OCI-LY7 (cell line): Measurements from ENCODE around the gene APIP. TPM values are rescaled to one million over a fixed set of nuclear protein-coding genes. Genes with fewer than 3 reads are reported as not detected.

Source experiments
- BruUV-seq: library from RNA; stranded (reverse); fragments of 400-500 nt; replicated peaks from 2 replicates; lab custom pipeline; 2021; lab: Mats Ljungman, UMichigan
- CTCF ChIA-PET: fragments of 300-600 bp; sonication (Branson Sonifier 250); formaldehyde crosslinking; loops from one replicate; lab custom pipeline; 2022; ENCODE audit warnings: antibody characterized with exemption; ENCODE audit not compliant: unreplicated experiment; lab: Charles Lee
- POLR2A ChIA-PET: fragments of 300-600 bp; sonication (Branson Sonifier 250); formaldehyde crosslinking; loops from one replicate; lab custom pipeline; 2022; ENCODE audit warnings: antibody characterized with exemption; lab: Charles Lee
- DNase-seq: peaks from one replicate; pipeline ENCODE4 v3.0.0-alpha.2; 2015; ENCODE audit warnings: low spot score
- H2AFZ ChIP-seq: fragments of 200-600 bp; sonication (generic), shearing (Covaris generic); 2 replicates; pipeline ENCODE4 v1.6.1; 2014; ENCODE audit warnings: mild to moderate bottlenecking, antibody characterized with exemption, low read length, moderate library complexity
- H3K27ac ChIP-seq: fragments of 200-600 bp; sonication (generic); 2 replicates; pipeline ENCODE4 v1.5.1; 2014; ENCODE audit warnings: mixed run types, low read depth, mild to moderate bottlenecking, moderate library complexity, low read length, inconsistent platforms; ENCODE audit not compliant: poor library complexity, severe bottlenecking
- H3K36me3 ChIP-seq: fragments of 200-600 bp; sonication (generic); 2 replicates; pipeline ENCODE4 v1.6.1; 2014; ENCODE audit warnings: mild to moderate bottlenecking, antibody characterized with exemption, low read length, moderate library complexity, mixed read lengths; ENCODE audit not compliant: insufficient read depth
- H3K4me1 ChIP-seq: fragments of 200-600 bp; sonication (generic); 2 replicates; pipeline ENCODE4 v1.5.1; 2014; ENCODE audit warnings: mild to moderate bottlenecking, low read length; ENCODE audit not compliant: insufficient read depth, poor library complexity, severe bottlenecking
- H3K4me2 ChIP-seq: fragments of 200-600 bp; sonication (generic); 2 replicates; pipeline ENCODE4 v1.6.1; 2014; ENCODE audit warnings: mild to moderate bottlenecking, low read length
- H3K4me3 ChIP-seq: fragments of 200-600 bp; sonication (generic); 2 replicates; pipeline ENCODE4 v1.5.1; 2014; ENCODE audit warnings: mild to moderate bottlenecking, low read depth, low read length; ENCODE audit not compliant: poor library complexity, severe bottlenecking
- H3K79me2 ChIP-seq: fragments of 200-600 bp; sonication (generic); 2 replicates; pipeline ENCODE4 v1.6.1; 2016; ENCODE audit warnings: low read depth, mild to moderate bottlenecking, low read length, moderate library complexity, mixed read lengths; ENCODE audit not compliant: insufficient read depth
- H3K9me2 ChIP-seq: fragments of 200-600 bp; sonication (generic); 2 replicates; pipeline ENCODE4 v1.6.1; 2016; ENCODE audit warnings: mild to moderate bottlenecking, low read length, mixed read lengths; ENCODE audit not compliant: insufficient read depth
- H3K9me3 ChIP-seq: fragments of 200-600 bp; sonication (generic); 2 replicates; pipeline ENCODE4 v1.6.1; 2014; ENCODE audit warnings: mild to moderate bottlenecking, mixed run types, low read length, mixed read lengths
- H4K20me1 ChIP-seq: fragments of 200-600 bp; sonication (generic); 2 replicates; pipeline ENCODE4 v1.6.1; 2014; ENCODE audit warnings: mild to moderate bottlenecking, antibody characterized with exemption, low read length, moderate library complexity, mixed read lengths; ENCODE audit not compliant: insufficient read depth
- CTCF ChIP-seq: fragments of 200-600 bp; sonication (generic); conservative IDR thresholded peaks from 2 replicates; pipeline ENCODE4 v1.5.1; 2014; ENCODE audit warnings: mild to moderate bottlenecking, antibody characterized with exemption, low read length, moderate library complexity, mixed read lengths
- EZH2phosphoT487 ChIP-seq: fragments of 200-600 bp; sonication (generic); IDR thresholded peaks from 2 replicates; pipeline ENCODE4 v1.6.1; 2018; ENCODE audit warnings: low read depth, borderline replicate concordance, mild to moderate bottlenecking, mixed run types, antibody characterized with exemption, low read length, moderate library complexity, mixed read lengths
- intact Hi-C: fragments of 100-400 bp; cut with micrococcal nuclease; formaldehyde crosslinking; loops from one replicate; pipeline ENCODE4 v1.10.0; 2022; ENCODE audit not compliant: unreplicated experiment
- total RNA-seq, 2 experiments: library from RNA; depleted of rRNA in 1 of 2; stranded (reverse); fragments of >200 nt in 1 of 2; shearing (Covaris generic) in 1 of 2; gene quantifications; 2 replicates each; pipeline ENCODE4 v1.2.3, GENCODE V29; 2014 to 2022

The APIP gene
- total RNA-seq, 2 experiments from 2014 or later: 40.7 to 66.2 TPM

DNA sequence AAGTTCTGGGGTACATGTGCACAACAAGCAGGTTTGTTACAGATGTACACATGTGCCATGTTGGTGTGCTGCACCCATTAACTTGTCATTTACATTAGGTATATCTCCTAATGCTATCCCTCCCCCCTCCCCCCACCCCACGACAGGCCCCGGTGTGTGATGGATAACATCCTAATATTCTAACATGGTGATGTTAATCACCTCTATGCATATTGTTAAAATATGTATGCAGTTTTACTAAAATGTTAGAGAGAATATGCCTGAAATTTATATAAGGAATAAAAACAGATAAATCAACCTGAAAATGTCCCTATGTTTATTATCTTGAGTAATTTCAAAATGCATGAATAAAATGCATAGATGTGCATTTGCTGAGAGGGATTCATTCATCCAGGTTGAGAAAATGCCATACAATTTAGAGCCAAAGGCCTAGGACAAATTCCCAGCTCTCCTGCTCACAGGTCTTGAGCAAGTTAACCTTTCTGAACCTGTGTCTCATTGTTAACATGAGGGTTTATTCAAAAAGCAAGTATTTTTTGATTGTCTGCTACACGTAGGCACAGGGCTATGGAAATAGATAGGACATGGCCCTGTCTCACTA lies 38.7 kb downstream of the APIP start:
- no peaks in the 10 kb centered on the region for H3K9me3 ChIP-seq
- no peak overlapping the region for H3K4me3 ChIP-seq
- H3K36me3 ChIP-seq: peaks cover 10% of the 10 kb centered on the region
- intact Hi-C loops: no loop called here
- ChIA-PET POLR2A (interaction anchor here (0.9 to 1.1 kb wide), 2 partner anchors 15 to 42 kb away, joined by 3 read pairs; no protein-coding TSS in a partner anchor), CTCF (no interaction called here)
- H3K27ac ChIP-seq: no peak overlapping the region
- H3K4me1 ChIP-seq: no peaks in the 10 kb centered on the region
- DNase-seq: no peak
- H3K9me2 ChIP-seq: no peaks in the 10 kb centered on the region
- TF ChIP-seq EZH2phosphoT487 (no peak), CTCF (no peak)
- H3K4me2 ChIP-seq: no peak overlapping the region
- H3K79me2 ChIP-seq: no peaks in the 10 kb centered on the region
- no peaks in the 10 kb centered on the region for H4K20me1 ChIP-seq
- BruUV-seq: no TSS peak
- no peak overlapping the region for H2AFZ ChIP-seq

DNA sequence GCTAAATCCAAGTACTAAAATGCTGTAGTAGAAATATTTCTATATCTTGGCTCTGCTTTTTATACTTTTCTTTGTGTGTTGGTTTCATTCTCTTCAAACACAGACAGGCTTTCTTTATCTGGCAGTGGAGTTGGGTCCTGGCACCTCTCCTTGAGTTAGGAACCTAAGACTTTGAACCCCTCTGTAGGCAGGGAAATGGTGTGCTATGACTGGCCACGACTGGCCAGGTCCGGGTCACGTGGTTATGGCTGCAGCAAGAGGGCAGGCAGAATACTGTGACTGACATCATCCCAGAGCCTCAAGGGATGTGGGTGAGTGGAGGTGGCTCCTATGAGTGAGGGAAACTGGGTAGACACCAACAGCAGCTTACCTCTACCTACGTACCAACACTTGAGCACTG lies 42.0 kb downstream of the APIP start:
- no peak overlapping the region for H2AFZ ChIP-seq
- no peaks in the 10 kb centered on the region for H3K36me3 ChIP-seq
- intact Hi-C loops: no loop called here
- no peak overlapping the region for H3K4me3 ChIP-seq
- no peaks in the 10 kb centered on the region for H3K9me3 ChIP-seq
- no peak overlapping the region for H3K4me2 ChIP-seq
- BruUV-seq: no TSS peak
- TF ChIP-seq EZH2phosphoT487: no peak
- no peak for TF ChIP-seq CTCF
- H3K4me1 ChIP-seq: no peaks in the 10 kb centered on the region
- H3K9me2 ChIP-seq: no peaks in the 10 kb centered on the region
- no peaks in the 10 kb centered on the region for H3K79me2 ChIP-seq
- H4K20me1 ChIP-seq: no peaks in the 10 kb centered on the region
- no peak overlapping the region for H3K27ac ChIP-seq
- CTCF ChIA-PET: no interaction called here
- DNase-seq: no peak
- POLR2A ChIA-PET: no interaction called here

GRCh38 chr11:34870548-34871196 lies 45.5 kb downstream of the APIP start:
- no peaks in the 10 kb centered on the region for H3K9me3 ChIP-seq
- no peak overlapping the region for H2AFZ ChIP-seq
- ChIA-PET POLR2A (no interaction called here), CTCF (no interaction called here)
- BruUV-seq: no TSS peak
- H3K27ac ChIP-seq: no peak overlapping the region
- no peak for DNase-seq
- H4K20me1 ChIP-seq: no peaks in the 10 kb centered on the region
- intact Hi-C loops: no loop called here
- no peaks in the 10 kb centered on the region for H3K9me2 ChIP-seq
- no peak for TF ChIP-seq CTCF
- TF ChIP-seq EZH2phosphoT487: no peak
- H3K4me2 ChIP-seq: no peak overlapping the region
- H3K79me2 ChIP-seq: no peaks in the 10 kb centered on the region
- H3K4me3 ChIP-seq: no peak overlapping the region
- no peaks in the 10 kb centered on the region for H3K36me3 ChIP-seq
- H3K4me1 ChIP-seq: no peaks in the 10 kb centered on the region
